ENCODE results near the gene VIL1.

Gene VIL1

DNA sequence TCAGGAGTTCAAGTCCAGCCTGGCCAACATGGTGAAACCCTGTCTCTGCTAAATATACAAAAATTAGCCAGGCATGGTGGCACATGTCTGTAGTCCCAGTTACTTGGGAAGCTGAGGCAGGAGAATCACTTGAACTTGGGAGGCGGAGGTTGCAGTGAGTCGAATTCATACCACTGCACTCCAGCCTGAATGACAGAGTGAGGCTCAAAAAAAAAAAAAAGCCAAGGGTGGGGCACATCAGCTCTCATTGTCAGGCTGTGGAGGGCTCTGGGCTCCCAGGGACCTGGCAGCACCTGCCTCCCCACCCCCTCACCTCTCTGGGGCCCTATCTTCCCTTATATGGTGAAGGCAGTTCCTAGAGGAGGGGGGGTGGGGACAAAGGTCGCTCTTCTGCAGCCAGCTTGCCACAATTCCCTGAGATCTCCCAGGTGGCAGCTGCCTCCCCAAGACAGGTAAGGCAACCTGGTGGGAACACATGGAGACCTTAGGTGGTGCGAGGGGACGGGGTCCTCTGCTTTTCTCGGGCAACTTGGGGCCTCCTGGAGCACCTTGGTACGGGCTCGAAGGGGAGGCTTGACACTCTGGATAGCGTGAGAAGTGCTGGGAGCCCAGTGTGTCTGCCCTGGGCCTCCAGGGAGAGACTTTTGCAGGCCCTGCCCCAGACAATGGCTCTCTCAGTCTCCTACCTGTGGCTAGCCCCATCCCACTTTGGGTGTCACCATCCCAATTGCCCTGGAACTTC lies at the start of gene VIL1:
TSS of gene VIL1 (plus strand) at position 407 of the 742 bp plus-strand sequence. CDS start 4,656 bp downstream, outside the sequence.
- DNase-seq = no peak

DNA sequence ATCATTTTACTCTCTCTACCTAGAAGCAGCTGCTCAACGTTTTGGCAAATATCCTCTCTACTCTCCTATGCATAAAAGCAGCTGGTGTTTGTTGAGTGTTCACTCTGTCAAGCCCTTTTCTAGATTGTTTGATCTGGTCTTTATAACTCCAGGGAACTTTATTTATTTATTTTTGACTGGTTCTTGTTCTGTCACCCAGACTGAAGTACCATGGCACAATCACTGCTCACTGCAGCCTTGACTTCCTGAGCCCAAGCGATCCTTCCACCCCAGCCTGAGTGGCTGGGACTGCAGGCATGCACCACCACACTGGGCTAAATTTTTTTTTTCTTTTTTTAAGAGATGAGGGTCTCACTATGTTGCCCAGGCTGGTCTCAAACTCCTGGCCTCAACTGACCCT lies 49.6 kb upstream of the VIL1 start:
- DNase-seq = no peak

DNA sequence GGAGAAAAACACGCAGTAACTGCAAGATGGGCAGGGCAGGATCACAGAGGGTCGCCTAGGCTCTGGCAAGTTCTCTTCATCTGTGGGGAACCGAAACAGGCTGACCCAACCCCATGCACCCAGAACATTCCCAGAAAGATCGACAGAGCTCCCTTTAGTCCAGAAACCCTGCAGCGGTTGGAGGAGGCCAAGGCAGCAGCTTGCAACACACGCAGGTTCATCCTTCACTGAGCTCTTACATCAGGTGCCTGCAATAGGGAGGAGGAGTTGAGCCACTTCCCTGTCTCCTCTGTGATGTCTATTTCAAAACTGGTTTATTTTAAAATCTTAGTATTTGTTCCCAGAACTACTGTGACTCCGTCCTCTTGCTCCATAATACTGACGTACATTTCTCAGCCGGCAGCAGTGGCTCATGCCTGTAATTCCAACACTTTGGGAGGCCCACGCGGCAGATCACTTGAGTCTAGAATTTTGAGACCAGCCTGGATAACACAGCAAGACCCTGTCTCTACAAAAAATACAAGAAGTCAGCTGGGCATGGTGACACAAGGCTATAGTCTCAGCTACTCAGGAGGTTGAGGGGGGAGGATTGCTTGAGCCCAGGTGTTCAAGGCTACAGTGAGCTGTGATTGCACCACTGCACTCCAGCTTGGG lies 48.4 kb upstream of the VIL1 start:
- peak; percentile 26 to 75 for DNase-seq

DNA sequence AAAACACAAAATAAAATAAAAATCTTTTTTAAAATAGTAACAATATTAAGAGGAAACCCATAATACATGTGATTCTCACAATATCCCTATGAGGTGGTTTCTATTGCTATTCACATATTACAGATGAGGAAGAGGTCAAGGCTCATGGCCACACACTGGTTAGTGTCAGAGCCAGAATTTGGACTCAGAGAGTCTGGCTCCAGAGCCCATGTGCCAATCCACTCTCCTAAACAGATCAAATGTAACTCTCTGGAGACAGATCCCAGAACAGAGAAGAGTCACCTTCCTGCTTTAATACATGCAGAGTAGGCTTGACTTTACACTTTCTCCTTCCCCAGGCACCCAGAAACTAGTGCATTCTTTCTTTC lies 47.0 kb upstream of the VIL1 start:
- no peak for DNase-seq

DNA sequence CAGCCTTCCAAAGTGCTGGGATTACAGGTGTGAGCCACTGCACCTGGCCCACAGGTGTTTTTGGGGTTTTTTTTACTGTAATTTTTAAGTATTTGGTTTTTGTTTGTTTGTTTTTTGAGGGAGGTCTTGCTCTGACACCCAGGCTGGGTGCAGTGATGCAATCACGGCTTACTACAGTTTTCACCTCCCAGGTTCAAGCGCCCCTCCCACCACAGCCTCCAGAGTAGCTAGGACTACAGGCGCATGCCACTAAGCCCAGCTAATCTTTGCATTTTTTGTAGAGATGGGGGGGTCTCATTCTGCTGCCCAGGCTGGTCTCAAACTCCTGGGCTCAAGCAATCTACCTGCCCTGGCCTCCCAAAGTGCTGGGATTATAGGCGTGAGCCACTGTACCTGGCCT lies 44.1 kb upstream of the VIL1 start:
- no peak for DNase-seq

DNA sequence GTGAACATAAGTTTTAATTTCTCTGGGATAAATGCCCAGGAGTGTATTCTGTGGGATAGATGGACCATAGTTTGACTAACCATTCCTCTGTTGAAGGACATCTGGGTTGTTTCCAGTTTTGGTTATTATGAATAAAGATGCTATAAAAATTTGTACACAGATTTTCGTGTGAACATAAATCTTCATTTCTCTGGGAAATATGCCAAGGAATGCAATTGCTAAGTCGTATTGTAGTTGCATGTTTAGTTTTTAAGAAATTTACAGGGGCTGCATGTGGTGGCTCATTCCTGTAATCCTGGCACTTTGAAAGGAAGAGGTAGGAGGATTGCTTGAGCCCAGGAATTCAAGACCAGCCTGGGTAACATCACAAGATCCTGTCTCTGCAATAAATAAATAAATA lies 43.7 kb upstream of the VIL1 start:
- DNase-seq = no peak

DNA sequence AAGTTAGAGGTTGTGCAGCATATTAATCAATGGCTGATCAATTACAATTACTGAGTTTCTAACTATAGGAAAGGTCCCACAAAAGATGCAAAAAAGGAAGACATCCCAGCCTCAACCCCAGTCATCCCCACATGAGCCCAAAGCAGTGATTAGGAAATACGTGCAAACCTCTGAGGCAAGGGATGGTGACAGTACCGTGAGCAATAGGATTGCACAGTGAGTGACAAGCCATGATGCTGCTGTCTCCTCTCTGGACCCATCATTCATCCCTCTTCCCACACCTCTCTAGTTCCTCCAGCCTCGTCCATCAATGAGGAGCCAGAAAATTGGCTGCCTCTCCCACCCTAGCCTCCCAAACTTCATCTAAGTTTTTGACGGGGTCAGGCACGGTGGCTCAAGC lies 40.9 kb upstream of the VIL1 start:
- DNase-seq = peak in 1 of 2 donors; percentile 56

DNA sequence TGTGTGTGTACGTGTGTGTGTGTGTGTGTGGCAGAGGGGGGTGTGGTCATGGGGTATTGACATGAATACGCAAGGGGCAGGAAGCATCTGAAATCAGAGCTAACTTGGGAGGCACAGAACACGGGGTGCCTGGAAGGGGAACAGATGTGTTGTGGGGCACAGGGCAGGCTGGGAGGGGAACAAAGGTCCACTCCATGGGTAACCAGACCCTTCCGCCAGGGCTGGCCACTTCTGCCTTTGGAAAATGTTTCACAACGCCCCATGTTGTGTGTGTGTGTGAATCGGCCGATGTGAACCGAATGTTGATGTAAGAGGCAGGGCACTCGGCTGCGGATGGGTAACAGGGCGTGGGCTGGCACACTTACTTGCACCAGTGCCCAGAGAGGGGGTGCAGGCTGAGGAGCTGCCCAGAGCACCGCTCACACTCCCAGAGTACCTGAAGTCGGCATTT lies 37.0 kb upstream of the VIL1 start, which contains the start of gene SLC11A1:
TSS of gene SLC11A1 (plus strand) at position 358 of the 451 bp plus-strand sequence. CDS start 96 bp downstream, outside the sequence.
- DNase-seq = peak in 1 of 2 donors; percentile 73

DNA sequence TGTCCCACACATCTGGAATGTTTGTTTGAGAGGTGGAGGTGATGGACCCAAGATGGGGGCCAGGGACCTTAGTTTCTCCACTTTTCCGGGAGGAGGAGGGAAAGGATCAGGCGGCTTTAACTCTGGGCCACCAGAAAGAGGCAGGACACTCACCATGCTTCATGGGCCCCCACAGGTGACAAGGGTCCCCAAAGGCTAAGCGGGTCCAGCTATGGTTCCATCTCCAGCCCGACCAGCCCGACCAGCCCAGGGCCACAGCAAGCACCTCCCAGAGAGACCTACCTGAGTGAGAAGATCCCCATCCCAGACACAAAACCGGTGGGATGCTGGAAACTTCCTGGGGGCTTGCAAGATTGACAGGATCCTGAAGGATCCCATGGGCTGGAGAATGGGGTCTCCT lies 36.1 kb upstream of the VIL1 start:
- no peak for DNase-seq

DNA sequence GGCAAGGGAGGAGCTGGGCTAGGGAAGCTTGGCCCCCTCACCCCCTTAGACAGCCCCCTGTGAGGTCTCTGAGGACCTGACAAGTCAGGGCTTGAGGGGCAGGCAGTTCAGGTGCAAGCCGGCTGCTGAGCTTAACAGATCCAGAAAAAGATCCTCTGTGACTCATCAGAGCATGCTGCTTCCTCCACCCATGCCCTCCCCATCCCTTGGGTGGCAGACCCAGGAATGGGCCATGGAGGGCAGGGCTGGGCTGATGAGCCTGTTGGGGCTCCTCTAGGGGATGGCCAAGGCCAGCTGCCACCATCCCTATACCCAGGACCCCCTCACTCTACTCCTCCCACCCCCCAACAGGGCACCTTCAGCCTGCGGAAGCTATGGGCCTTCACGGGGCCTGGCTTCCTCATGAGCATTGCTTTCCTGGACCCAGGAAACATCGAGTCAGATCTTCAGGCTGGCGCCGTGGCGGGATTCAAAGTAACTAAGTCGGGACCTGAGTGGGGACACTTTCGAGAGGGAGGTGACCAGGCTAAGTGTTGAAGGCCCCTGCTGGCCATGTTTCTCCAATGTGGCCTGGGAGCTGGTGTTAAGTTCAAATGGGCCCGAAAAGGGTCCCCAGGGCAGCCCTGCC lies 34.9 kb upstream of the VIL1 start:
- no peak for DNase-seq

DNA sequence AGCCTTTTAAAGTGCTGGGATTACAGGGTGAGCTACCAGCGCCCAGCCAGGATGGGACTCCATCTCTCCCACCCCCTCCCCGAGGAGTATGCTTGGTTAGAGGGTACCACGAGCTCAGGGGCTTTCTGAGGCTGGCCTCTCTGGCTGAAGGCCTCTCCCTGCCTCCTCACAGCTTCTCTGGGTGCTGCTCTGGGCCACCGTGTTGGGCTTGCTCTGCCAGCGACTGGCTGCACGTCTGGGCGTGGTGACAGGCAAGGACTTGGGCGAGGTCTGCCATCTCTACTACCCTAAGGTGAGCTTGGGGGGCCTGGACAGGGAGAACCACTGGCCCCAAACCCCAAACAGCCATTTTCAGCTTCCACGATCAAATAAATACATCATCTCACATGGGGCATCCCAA lies 33.9 kb upstream of the VIL1 start:
- no peak for DNase-seq

DNA sequence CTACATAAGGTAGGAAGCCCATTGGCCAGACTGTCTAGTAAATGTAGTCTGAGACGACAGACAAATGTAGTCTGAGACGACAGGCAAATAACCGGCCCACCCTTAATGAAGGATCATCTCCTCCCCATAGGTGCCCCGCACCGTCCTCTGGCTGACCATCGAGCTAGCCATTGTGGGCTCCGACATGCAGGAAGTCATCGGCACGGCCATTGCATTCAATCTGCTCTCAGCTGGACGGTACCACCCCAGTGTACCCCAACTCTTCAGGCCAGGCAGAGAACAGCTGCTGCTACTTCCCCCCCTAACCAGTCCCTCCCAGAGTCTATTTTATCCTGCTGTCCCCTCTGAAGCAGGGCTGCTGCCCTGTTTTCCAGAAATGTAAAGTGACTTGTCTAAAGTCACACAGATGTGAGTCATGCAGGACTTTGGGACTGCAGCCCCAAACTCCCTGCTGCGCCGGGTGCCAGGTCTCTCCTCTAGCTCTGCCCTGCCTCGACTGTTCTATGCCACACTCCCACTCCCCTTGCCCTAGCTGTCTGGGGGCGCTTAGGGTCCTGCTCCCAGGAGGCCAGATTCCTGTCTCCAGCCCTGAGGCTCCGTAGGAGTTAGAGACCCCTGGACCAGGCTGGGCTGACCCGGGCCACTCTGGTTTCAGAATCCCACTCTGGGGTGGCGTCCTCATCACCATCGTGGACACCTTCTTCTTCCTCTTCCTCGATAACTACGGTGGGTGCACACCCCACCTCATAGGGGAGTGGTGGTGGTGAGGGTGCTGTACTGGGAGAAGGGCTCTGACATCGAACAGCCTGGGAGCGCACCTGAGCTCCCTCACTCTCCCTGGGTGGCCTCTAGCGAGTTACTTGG lies 32.2 kb upstream of the VIL1 start:
- no peak for DNase-seq

DNA sequence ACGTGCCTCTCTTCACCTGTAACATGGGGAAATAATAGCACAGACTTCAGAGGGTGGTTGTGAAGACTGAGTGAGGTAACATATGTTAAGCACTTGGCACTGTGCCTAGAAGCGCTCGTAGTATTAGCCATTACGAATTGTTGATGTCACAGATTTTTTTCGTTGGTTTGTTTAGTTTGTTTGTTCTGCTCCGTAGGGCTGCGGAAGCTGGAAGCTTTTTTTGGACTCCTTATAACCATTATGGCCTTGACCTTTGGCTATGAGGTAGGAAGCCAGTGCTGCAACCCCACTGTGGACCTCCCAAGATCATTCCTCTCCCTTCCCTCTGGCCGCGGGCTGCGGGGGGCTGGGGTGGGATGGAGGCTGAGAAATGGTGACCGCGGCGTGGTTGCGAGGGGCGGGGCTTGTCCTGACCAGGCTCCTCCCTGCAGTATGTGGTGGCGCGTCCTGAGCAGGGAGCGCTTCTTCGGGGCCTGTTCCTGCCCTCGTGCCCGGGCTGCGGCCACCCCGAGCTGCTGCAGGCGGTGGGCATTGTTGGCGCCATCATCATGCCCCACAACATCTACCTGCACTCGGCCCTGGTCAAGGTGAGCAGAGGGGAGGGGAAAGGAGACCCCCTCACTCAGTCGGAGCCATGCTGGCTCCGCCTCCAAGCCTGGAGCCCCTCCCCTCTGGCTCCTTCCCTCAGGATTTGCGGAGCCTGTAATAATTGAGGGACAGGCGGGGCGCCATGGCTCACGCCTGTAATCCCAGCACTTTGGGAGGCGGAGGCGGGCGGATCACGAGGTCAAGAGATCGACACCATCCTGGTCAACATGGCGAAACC lies 31.3 kb upstream of the VIL1 start:
- peak in 1 of 2 donors; percentile 37 for DNase-seq

DNA sequence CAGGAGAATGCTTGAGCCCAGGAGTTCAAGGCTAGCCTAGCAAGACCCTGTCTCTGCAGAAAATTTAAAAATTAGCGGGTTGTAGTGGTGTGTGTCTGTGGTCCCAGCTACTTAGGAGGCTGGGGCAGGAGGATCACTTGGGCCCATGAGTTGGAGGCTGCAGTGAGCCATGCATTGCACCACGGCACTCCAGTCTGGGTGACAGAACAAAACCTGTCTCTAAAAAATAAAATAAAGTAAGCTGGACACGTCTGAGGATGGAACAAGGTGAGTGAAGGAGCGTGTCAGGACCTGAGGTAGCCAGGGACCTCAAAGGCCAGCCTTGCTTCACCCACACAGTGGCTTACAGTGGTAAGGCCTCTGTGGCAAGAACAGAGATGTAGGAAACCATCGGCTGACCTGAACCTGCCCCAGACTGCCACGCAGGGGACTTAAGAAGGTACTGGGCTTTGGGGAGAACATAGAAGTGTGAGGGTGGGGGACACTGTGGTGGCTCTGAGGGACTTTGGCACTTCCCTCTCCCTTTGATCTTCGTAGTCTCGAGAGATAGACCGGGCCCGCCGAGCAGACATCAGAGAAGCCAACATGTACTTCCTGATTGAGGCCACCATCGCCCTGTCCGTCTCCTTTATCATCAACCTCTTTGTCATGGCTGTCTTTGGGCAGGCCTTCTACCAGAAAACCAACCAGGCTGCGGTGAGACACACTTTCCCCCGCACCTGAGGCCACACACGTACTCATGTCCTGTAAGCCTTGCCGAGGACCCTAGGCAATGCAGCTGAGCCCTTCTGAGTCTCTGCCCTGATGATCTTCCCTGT lies 29.4 kb upstream of the VIL1 start:
- no peak for DNase-seq

DNA sequence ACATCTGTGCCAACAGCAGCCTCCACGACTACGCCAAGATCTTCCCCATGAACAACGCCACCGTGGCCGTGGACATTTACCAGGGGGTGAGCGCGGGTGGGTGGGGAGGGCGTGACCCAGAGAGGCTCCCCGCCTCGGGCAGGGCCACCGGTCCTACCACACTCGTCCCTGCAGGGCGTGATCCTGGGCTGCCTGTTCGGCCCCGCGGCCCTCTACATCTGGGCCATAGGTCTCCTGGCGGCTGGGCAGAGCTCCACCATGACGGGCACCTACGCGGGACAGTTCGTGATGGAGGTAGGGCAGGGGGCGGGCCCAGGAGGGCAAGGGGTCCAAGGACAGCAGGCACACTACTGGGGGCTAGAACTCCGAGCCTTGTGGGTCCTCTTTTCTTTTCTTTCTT lies 27.7 kb upstream of the VIL1 start:
- DNase-seq = no peak

DNA sequence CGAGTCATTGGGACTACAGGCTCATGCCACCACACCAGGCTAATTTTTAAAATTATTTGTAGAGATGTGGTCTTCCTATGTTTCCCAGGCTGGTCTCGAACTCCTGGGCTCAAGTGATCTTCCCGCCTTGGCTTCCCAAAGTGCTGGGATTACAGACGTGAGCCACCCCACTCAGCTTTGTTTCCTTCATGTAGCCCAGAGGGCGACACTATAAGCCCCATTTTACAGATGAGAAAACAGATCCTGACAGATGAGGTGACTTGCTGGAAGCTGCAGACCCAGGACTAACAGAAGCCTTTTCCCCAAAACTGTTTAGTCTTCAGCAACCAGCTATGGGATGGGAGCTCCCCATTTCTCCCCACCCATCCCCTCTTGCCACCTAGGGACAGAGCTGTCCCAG lies 26.5 kb upstream of the VIL1 start:
- DNase-seq = no peak

DNA sequence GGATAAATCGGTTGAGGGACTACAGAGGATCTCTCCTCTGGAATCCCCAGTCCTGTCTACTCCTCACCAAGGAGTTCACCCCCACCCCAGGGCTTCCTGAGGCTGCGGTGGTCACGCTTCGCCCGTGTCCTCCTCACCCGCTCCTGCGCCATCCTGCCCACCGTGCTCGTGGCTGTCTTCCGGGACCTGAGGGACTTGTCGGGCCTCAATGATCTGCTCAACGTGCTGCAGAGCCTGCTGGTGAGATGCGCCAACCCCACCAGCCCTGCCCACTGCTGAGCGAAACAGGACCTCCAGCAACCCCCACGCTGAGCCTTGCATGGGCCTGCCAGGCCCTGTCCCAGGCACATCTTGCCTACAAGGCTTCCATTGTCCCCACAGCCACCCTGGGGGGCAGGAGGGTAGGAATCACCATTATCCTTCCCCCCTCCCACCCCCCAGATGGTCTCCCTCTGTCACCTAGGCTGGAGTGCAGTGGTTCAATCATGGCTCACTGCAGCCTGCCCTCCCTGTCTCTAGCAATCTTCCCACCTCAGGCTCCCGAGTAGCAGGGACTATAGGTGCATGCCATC lies 25.9 kb upstream of the VIL1 start:
- DNase-seq = no peak

DNA sequence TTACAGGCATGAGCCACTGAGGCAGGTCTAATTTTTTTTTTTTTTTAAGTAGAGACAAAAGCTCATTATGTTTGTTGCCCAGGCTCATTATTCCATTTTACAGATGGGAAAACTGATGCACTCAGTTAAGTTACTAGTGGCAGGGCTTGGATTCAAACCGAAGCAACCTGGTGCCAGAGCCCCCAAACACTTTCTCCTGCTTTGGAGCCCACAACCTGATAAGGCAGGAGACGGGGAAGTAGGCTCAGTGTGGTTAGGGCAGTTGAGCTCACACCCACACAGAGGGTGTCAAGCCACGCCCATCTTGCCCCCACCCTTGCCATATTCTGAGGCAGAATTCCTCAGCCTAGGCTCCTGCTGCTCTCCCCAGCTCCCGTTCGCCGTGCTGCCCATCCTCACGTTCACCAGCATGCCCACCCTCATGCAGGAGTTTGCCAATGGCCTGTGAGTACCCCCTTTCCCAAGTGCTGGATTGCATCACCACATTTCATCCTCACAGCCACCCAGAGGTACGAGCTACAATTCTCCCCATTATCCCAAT lies 25.1 kb upstream of the VIL1 start:
- peak; percentile 28 to 51 for DNase-seq

DNA sequence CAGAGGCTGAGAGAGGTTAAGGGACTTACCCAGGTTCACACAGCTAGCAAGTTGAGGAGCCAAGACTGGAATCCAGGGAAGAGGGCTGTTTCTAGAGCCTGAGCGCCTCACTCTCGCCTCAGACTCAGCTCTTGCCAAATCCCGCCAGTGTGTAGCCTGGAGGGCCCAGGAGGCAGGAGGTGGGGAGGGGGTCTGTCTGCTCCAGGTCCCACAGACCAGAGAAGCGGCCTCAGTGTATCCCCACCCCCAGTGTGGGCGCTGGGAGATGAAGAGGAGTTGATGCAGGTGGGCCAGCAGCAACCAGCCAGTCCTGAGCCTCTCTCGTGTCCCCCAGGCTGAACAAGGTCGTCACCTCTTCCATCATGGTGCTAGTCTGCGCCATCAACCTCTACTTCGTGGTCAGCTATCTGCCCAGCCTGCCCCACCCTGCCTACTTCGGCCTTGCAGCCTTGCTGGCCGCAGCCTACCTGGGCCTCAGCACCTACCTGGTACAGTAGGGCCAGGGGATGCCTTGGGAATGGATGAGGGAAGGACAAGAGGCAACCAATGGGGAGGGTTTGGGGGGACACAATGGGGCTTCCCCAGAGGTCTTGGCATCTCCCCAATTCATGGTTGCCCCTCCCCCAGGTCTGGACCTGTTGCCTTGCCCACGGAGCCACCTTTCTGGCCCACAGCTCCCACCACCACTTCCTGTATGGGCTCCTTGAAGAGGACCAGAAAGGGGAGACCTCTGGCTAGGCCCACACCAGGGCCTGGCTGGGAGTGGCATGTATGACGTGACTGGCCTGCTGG lies 24.4 kb upstream of the VIL1 start:
- no peak for DNase-seq

DNA sequence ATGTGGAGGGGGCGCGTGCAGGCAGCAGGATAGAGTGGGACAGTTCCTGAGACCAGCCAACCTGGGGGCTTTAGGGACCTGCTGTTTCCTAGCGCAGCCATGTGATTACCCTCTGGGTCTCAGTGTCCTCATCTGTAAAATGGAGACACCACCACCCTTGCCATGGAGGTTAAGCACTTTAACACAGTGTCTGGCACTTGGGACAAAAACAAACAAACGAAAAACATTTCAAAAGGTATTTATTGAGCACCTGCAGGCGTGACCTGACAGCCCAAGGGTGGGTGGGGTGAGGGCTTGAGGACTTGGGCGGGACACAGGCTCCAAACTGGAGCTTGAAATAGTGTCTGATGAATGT lies 23.9 kb upstream of the VIL1 start:
- DNase-seq = no peak
